ENCODE data around the gene SIGLEC6. TPM values are rescaled to one million over a fixed set of nuclear protein-coding genes. Genes with fewer than 3 reads are reported as not detected.

SIGLEC6 gene
- total RNA-seq, 1 experiment from 2014 or later, result not detected

- no peaks in the 10 kb centered on the region for H3K9me3 ChIP-seq (ENCODE audit: control insufficient read depth, insufficient read depth, low read depth, low read length)
- no peaks in the 10 kb centered on the region for H3K36me3 ChIP-seq (ENCODE audit: control insufficient read depth, insufficient read depth, low read length)
- ATAC-seq (no peak), DNase-seq (ENCODE audit: low read depth, low spot score) (no peak)
- H3K27me3 ChIP-seq (ENCODE audit: control insufficient read depth, insufficient read depth, low read length), result no peaks in the 10 kb centered on the region; the same call in 1 of the 2 replicates
- no peak overlapping the region for H3K27ac ChIP-seq (ENCODE audit: low read length)
- intact Hi-C loops (cut with micrococcal nuclease; ENCODE audit: unreplicated experiment) (no loop called here), in situ Hi-C loops (cut with HindIII; ENCODE audit: low pct_unique_long_range_greater_than_20kb, low sequenced_read_pairs) (no loop called here)
- no TSS peak for BruUV-seq (replicated peaks)
- no peak overlapping the region for H3K4me3 ChIP-seq (ENCODE audit: low read depth in 2 of 2, low read length in 2 of 2)
- ChIA-PET CTCF (no interaction called here), POLR2A (no interaction called here)
- H3K4me1 ChIP-seq (ENCODE audit: control insufficient read depth, insufficient read depth, low read length), result no peaks in the 10 kb centered on the region
- no peak for TF ChIP-seq SIN3A (IDR thresholded peaks at IDR 0.05; ENCODE audit: borderline replicate concordance, insufficient read depth, low read depth, low read length)
- TF ChIP-seq POLR2AphosphoS5 (IDR thresholded peaks at IDR 0.05; ENCODE audit: low read depth, low read length), result no peak
Observed at GRCh38 chr19:51507640-51508058, 23.8 kb downstream of the SIGLEC6 start.

GRCh38 chr19:51507192-51507591 is 24.3 kb downstream of the SIGLEC6 start:
- in situ Hi-C loops (cut with HindIII; ENCODE audit: low pct_unique_long_range_greater_than_20kb, low sequenced_read_pairs), result no loop called here
- CTCF ChIA-PET, result no interaction called here

More at GRCh38 chr19:51507192-51507591, 24.3 kb downstream of the SIGLEC6 start:
- ATAC-seq, result no peak
- POLR2A ChIA-PET, result no interaction called here
- Histone ChIP-seq H3K4me1 (ENCODE audit: control insufficient read depth, insufficient read depth, low read length) (no peaks in the 10 kb centered on the region), H3K27me3 (ENCODE audit: control insufficient read depth, insufficient read depth, low read length) (no peaks in the 10 kb centered on the region; the same call in 1 of the 2 replicates), H3K4me3 (ENCODE audit: low read depth in 2 of 2, low read length in 2 of 2) (no peak overlapping the region), H3K9me3 (ENCODE audit: control insufficient read depth, insufficient read depth, low read depth, low read length) (no peaks in the 10 kb centered on the region), H3K36me3 (ENCODE audit: control insufficient read depth, insufficient read depth, low read length) (no peaks in the 10 kb centered on the region), H3K27ac (ENCODE audit: low read length) (no peak overlapping the region)
- TF ChIP-seq REST (IDR thresholded peaks at IDR 0.05; ENCODE audit: insufficient read depth in 1 of 2, low read depth in 2 of 2, low read length in 1 of 2) (no peak), CTCF (IDR thresholded peaks at IDR 0.05) (no peak), TCF7L2 (IDR thresholded peaks at IDR 0.05; ENCODE audit: low read depth, low read length) (no peak), POLR2AphosphoS5 (IDR thresholded peaks at IDR 0.05; ENCODE audit: low read depth, low read length) (no peak), SIN3A (IDR thresholded peaks at IDR 0.05; ENCODE audit: borderline replicate concordance, insufficient read depth, low read depth, low read length) (no peak)
- BruUV-seq (replicated peaks), result no TSS peak
- DNase-seq (ENCODE audit: low read depth, low spot score), result no peak
- intact Hi-C loops (cut with micrococcal nuclease; ENCODE audit: unreplicated experiment), result no loop called here

Measured in Panc1 (cell line).